GM10266 (cell line): Measurements from ENCODE around the gene HOXD4.

Experiments used
- DNase-seq: peaks from one replicate; pipeline ENCODE4 v3.0.0; 2012; ENCODE audit errors: extremely low spot score
- CTCF ChIP-seq: IDR thresholded peaks from 2 replicates; pipeline ENCODE4 v1.5.1; 2012; ENCODE audit warnings: mild to moderate bottlenecking, low read depth; ENCODE audit not compliant: control insufficient read depth, insufficient read depth; ENCODE audit errors: missing control alignments

The HOXD4 gene

GRCh38 chr2:176178757-176179295 is 27.5 kb downstream of the HOXD4 start:
- TF ChIP-seq CTCF, result no peak
- DNase-seq, result peak; percentile 29

- no peak for DNase-seq
Measured at GRCh38 chr2:176181551-176181950, 30.2 kb downstream of the HOXD4 start.

GRCh38 chr2:176182671-176183070 is 31.3 kb downstream of the HOXD4 start:
- no peak for TF ChIP-seq CTCF
- DNase-seq, result peak; percentile 10

More at GRCh38 chr2:176181551-176181950, 30.2 kb downstream of the HOXD4 start:
- no peak for TF ChIP-seq CTCF

GRCh38 chr2:176184749-176185148 is 33.4 kb downstream of the HOXD4 start:
- DNase-seq, result no peak
- TF ChIP-seq CTCF, result no peak

GRCh38 chr2:176186024-176186423 is 34.7 kb downstream of the HOXD4 start:
- TF ChIP-seq CTCF, result no peak
- no peak for DNase-seq

- TF ChIP-seq CTCF, result no peak
- DNase-seq, result peak; percentile 29
Measured at GRCh38 chr2:176187200-176187898, 36.0 kb downstream of the HOXD4 start.
